CD4-positive, alpha-beta T cell treated with Interleukin-15 for 4 hours (primary cell): ENCODE data around the gene MARCHF9.
"Not testable (repeated sequence)": the region's sequence is repeated elsewhere in the genome, so short reads cannot be mapped to it uniquely, and the experiment has no call there.

Experiments
- DNase-seq: peaks from one replicate; pipeline ENCODE4 v3.0.0-alpha.2; 2020; ENCODE audit warnings: low spot score

Gene MARCHF9

DNA sequence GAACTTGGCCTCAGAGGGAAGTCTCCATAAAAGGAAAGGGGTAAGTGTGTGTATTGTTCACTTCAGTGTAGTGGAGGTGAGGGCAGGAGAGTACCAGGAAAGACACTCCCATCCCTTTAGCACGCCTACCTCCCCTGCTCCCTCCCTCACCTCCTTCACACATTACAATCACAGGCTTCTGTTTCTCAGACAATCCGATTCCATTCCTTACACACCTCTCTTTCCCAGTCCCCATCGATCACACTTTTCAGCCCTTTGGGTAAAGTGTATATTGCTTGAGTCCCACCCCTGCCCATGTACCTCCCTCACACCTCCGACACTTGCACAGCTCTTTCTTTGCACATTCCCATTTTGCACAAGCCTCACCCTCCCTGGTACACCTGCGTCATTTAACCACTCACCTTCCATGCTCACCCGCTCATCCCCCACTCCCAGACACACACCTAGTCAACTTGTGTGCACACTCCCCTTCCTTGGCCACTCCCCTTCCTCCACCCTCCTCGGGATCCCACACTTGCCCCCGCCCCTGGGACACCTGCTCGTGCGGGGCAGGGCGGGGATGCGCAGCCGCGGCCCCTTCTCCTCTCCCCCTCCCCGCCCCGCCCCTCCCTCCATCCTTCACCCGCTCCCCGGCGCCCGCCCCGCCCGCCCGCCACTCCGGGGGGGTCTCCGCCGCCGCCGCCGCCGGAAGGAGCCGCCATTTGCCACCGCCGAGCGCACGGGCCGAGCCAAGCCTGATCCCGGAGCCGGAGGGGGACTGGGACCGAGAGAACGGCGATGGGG, at the start of gene MARCHF9:
TSS of gene MARCHF9 (plus strand) at position 693 of the 783 bp plus-strand sequence. CDS start 426 bp downstream, outside the sequence.
- DNase-seq = peak; percentile 89

DNA sequence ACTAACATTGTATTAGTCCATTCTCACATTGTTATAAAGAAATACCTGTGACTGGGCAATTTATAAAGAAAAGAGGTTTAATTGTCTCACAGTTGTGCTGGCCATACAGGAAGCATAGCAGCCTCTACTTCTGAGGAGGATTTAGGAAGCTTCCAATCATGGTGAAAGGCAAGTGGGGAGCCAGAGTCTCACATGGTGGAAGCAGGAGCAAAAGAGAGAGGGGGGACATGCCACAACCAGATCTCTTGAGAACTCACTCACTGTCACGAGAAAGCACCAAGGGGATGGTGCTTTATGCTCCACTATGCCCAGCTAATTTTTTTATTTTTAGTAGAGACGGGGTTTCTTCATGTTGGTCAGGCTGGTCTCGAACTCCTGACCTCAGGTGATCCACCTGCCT, 47.7 kb upstream of the MARCHF9 start:
- DNase-seq = no peak

- DNase-seq = no peak
These were observed 46.6 kb upstream of the MARCHF9 start for GRCh38 chr12:57708296-57708695.

DNA sequence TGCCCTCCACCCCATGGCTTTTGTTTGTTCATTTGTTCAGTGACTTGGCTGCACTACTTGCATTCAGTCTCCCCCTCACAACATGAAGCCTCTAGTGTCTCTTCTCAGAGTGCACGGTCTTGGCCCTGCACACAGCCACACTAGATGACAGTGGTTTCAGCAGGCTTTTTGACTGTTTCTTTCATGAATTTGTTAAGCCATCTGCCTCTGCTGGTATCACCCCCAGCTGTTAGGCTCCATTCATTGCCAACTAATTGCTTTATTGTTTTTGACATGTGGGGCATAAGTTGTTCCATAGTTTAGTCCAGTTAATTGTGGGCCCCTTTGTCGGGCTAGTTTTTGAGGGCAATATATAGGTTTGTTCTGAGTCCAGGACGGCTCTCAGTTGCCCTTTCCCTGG, 42.2 kb upstream of the MARCHF9 start:
- DNase-seq = no peak

DNA sequence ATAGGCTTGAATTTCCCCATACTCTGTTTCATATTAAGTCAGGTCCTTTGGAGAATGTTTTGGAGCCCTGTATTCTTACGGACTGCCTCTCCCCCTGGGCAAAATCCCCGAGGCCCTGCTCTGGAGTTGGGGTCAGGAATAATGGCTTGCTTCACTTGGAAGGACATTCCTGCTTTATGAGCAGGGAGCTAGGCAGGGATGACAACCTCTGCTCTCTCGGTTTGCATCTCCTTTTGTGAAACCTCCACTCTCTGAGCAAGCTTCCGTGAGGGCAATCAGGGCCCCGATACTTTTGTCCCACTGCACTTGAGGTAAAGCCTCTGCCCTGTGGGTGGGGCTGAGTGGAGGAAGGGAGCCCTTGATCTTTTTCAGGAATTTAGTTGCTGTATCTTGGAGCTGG, 41.7 kb upstream of the MARCHF9 start:
- no peak for DNase-seq

- DNase-seq = not testable (repeated sequence)
These were observed 39.7 kb upstream of the MARCHF9 start for GRCh38 chr12:57715036-57715748.

DNA sequence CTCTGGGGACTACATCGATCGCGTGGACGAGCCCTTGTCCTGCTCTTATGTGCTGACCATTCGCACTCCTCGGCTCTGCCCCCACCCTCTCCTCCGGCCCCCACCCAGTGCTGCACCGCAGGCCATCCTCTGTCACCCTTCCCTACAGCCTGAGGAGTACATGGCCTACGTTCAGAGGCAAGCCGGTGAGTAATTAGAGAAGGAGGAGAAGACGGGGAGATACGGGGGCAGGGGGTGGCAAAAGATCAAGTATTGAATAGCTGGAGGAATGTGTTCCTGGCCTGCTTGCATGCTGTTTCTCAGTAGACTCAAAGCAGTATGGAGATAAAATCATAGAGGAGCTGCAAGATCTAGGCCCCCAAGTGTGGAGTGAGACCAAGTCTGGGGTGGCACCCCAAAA, 39.1 kb upstream of the MARCHF9 start:
- DNase-seq = no peak

DNA sequence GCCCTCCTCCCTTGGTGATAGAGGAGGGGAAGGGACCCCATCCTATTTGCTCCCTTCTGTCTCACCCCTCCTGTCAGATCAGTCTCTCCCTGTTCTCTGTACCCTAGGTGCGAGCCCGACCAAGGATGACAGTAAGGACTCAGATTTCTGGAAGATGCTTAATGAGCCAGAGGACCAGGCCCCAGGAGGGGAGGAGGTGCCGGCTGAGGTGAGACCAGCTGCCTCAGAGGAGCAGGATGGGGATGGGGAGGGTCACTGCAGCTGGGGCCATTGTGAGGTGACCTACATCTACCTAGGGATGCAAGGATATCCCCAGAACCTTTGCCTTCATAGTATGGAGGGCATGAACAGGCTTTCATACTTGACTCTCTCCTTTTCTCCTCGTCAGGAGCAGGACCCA, 38.6 kb upstream of the MARCHF9 start:
- no peak for DNase-seq

DNA sequence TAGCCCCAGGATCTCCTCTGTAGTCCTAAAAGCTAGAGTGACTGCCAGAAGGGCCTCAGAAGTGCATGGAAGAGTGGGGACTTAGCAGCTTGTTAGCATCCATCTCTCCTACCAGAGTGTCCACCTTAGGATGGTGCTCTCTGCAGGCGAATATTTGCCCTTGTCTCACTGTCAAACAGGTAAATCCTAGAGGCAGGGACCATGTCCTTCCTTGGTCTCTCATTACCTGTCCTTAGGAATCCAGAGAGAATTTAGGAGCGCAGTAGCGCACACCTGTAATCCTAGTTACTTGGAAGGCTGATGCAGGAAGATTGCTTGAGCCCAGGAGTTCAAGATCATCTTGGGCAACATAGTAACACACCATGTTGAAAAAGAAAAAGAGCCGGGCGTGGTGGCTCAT, 37.8 kb upstream of the MARCHF9 start:
- no peak for DNase-seq

DNA sequence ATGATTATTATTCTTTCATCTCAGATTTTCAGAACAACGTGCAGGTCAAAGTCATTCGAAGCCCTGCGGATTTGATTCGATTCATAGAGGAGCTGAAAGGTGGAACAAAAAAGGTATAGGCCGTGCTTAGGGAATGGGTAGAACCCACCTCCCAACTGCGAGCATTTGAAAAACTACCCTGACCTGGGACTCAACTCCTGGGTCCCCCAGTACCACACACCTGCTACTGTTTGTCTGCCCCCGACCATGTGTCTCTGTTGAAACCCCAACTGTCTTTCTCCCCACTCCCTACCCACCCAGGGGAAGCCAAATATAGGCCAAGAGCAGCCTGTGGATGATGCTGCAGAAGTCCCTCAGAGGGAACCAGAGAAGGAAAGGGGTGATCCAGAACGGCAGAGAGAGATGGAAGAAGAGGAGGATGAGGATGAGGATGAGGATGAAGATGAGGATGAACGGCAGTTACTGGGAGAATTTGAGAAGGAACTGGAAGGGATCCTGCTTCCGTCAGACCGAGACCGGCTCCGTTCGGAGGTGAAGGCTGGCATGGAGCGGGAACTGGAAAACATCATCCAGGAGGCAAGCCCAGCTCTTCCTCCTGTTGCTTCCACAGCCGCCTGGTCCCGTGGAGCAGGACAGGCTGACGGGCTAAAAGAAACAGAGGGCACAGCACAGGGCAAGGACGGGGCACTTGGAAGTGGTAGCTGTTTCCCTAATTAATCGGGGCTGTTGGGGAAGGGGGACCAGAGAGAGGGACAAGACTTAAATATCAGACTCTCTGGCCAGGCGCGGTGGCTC, 36.9 kb upstream of the MARCHF9 start:
- DNase-seq = no peak

DNA sequence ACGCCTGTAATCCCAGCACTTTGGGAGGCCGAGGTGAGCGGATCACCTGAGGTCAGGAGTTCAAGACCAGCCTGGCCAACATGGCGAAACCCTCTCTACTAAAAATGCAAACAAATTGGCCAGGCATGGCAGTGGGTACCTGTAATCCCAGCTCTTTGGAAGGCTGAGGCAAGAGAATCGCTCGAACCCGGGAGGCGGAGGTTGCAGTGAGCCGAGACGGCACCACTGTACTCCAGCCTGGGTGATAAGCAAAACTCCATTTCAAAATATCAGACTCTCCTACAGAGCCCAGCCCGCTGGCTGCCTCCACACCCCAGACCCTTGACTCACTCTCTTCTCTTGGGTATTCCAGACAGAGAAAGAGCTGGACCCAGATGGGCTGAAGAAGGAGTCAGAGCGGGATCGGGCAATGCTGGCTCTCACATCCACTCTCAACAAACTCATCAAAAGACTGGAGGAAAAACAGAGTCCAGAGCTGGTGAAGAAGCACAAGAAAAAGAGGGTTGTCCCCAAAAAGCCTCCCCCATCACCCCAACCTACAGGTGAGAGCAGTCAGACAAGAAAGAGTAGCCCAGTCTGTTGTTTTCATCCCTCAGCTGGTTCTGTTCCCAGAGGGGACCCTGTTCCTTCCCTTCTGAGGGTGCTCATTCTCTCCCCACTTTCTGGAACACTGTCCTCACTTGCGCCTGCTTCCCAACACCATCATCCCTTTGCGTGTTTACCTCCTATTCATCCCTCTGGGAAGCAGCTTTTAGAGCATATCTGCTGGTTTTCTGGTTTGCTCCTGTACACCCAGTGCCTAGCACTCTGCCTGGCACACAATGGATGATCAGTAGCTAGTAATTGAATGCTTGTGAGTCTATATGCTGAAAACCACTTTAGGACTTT, 36.0 kb upstream of the MARCHF9 start:
- DNase-seq = no peak

- no peak for DNase-seq
These were observed 34.9 kb upstream of the MARCHF9 start for GRCh38 chr12:57719777-57720605.

GRCh38 chr12:57720606-57721595, 34.0 kb upstream of the MARCHF9 start:
- no peak for DNase-seq

DNA sequence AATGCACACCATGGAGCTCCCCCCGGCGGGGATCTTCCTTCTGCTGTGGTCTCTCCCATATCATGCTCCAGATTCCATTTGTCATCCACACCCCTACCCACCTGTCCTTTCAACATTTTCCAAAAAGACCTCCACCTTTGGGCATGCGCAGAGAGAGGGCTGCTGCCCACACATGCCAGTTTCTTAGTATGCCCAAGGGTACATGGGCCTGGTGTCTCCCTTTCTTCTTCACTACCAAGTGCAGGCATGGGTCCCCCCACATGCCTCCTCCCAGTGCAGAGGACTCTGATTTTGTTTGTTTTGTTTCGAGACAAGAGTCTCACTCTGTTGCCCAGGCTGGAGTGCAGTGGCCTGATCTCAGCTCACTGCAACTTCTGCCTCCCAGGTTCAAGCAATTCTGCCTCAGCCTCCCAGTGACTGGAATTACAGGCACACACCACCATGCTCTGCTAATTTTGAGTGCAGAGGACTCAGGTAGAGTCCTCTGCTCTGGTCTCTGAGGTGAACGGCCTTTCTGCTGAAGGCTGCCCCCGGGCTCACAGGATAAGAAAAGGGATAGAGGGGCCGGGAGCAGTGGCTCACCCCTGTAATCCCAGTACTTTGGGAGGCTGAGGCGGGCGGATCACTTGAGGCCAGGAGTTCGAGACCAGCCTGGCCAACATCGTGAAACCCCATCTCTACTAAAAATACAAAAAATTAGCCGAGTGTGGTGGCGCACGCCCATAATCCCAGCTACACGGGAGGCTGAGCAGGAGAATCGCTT, 32.9 kb upstream of the MARCHF9 start:
- not testable (repeated sequence) for DNase-seq

- DNase-seq = no peak
These were observed 31.9 kb upstream of the MARCHF9 start for GRCh38 chr12:57722716-57723629.

- no peak for DNase-seq
These were observed 31.3 kb upstream of the MARCHF9 start for GRCh38 chr12:57723630-57723962.

- DNase-seq = no peak
These were observed 30.6 kb upstream of the MARCHF9 start for GRCh38 chr12:57724003-57724935.
